GM12874 (cell line): ENCODE measurements around the gene USP6NL.

Source experiments
- TF ChIP-seq, protein P1 (sequence below): IDR thresholded peaks from 2 replicates; pipeline ENCODE4 v1.5.1; 2011; ENCODE audit warnings: low read depth, mild to moderate bottlenecking, control low read depth, low read length, moderate library complexity; ENCODE audit not compliant: insufficient read depth

Gene USP6NL

DNA sequence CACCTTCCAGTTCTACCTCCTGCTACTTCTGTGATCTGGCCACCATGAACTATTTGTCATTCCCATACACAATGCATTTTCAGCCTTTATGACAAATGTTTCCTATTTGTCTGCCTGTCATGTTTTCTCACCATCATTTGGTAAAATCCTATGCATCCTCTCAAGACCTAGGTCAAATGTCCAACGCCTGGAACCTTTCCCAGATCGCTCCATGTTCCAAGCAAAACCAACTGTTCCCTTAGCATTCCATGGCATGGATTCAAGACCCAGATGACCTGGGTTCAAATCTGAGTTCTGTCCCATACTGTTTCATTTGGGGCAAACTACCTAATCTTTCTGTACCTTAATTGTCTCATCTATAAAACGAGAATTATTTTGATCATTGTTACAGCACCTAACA, 98.9 kb downstream of the USP6NL start:
- TF ChIP-seq, protein P1, sequence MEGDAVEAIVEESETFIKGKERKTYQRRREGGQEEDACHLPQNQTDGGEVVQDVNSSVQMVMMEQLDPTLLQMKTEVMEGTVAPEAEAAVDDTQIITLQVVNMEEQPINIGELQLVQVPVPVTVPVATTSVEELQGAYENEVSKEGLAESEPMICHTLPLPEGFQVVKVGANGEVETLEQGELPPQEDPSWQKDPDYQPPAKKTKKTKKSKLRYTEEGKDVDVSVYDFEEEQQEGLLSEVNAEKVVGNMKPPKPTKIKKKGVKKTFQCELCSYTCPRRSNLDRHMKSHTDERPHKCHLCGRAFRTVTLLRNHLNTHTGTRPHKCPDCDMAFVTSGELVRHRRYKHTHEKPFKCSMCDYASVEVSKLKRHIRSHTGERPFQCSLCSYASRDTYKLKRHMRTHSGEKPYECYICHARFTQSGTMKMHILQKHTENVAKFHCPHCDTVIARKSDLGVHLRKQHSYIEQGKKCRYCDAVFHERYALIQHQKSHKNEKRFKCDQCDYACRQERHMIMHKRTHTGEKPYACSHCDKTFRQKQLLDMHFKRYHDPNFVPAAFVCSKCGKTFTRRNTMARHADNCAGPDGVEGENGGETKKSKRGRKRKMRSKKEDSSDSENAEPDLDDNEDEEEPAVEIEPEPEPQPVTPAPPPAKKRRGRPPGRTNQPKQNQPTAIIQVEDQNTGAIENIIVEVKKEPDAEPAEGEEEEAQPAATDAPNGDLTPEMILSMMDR = no peak

DNA sequence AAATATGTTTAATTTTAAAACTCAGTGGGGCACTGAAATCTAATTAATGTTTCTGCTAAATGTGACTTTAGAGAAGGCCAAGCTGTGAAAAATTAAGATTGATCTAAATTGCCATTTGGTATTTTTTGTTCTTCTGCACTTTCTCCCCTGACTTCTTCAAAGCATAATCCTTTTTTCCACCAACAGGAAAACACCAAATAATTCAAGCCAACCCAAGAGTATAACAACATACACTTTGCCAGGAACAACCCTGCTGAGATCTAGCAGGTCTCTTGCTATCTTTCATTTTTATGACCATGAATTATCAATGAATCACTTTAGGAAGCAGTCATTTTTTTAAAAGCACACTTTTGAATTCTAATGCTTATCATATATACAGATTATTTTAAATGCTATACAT, 100.1 kb downstream of the USP6NL start:
- TF ChIP-seq, protein P1 = no peak

DNA sequence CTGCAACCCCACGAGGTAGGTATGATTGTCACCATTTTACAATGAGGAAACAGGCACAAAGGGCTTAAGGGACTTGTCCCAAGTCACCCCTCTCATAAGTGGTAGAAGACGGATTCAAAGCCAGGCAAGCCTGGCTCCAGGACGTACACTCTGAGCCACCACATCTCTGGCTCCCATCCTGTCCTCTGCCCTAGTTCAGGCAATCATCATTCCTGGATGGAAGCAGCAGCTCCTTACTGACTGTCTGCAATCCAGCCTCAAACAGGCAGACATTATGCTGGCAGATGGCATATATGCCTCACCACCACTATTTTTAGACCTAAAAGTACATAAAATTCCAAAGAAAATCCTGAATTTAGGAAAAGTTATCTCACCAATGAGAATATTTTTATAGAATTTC, 100.7 kb downstream of the USP6NL start:
- TF ChIP-seq, protein P1 = no peak

DNA sequence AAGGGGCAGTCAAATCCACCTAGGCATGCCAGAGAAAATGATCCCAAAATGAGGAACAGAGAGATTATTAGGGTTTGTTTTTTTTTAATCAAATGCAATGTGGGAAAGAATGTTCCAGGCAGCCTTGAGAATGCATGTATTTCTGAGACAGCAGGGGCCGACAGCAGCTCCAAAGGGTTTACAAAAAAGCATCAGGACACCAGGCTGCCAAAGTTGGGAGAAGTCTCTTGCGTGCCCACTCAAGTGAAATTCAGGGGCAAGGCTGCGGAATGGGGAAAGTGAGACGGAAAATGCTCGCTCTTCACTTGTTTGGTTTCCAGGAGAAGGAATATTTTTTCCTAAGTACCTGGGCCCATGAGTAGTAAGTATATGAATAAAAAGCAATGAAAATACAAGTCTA, 101.2 kb downstream of the USP6NL start:
- TF ChIP-seq, protein P1 = no peak

DNA sequence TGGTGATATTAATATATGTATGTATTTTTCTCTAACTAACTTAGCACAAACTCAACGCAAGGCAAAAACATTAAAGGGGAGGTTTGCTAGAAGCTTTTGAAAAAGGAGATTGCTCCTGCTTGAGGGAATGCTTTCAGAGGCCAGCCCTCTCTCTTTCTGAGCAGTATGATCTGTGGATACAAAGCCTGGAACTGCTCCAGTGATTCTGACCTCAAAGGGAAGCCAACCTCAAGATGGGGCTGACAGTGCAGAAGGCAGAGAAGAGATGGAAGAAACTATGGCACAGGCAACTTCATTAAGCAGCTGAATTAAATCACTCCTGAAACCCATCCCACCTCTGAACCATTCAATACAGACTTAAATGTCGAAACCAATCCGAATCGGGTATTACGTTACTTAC, 102.4 kb downstream of the USP6NL start:
- TF ChIP-seq, protein P1 = no peak

DNA sequence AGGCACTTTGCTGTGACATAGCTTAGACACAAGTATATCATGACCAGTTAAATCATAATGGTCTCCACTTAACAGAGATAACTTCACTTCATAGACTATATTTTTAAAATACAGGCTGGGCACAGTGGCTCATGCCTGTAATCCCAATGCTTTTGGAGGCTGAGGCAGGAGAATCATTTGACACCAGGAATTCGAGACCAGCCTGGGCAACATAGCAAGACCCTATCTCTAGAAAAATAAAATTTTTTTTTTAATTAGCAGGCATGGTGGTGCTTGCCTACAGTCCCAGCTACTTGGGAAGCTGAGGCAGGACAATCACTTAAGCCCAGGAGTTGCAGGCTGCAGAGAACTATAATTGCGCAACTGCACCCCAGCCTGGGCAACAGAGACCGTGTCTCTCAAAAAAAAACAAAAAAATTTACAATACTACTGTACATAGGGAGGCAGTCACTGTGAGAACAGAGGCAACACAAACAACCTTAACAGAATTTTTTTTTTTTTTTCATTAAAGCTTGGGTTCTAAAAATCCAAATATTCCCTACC, 105.1 kb downstream of the USP6NL start:
- TF ChIP-seq, protein P1 = no peak

DNA sequence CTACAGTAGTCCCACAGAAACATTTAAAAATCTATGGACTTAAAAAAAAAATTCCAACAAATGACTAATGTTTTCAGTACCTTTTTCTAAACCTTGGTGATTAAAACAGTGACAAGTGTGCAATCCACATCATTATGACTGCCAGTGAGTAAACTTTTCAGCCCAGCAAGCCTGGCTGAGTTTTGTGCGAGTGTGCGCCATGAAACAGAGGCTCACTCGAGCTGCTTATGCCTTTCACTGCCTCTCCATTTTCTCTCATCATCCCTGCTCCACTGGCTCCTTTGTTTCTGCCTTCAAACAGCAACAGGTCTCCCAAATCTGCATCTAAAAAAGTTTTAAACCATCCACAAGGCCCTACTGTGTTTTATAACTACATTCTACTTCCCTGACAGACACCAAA, 105.8 kb downstream of the USP6NL start:
- TF ChIP-seq, protein P1 = no peak
